Measurements from ENCODE around the gene SLC9A3. TPM values are rescaled to one million over a fixed set of nuclear protein-coding genes. Genes with fewer than 3 reads are reported as not detected.

Gene SLC9A3
- total RNA-seq, 2 experiments from 2014 or later = 2.3 to 2.5 TPM

DNA sequence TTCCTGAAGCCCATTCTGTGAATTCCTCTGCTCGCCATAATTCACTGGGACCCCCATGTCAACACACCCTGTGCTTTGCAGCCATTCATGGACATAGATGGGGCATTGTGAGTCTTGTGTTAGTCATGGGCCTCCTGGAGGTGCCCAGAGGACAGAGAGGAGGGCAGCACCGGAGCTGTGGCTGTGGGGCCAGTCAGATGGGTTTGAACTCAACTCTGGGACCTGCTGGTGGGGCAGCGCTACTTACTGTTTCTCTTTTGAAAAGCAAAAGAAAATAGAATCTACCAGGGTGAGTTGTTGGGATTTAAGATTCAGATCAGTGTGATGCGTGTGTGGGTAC, 92.6 kb downstream of the SLC9A3 start:
- ATAC-seq (ENCODE audit: poor library complexity) (no peak), DNase-seq (no peak)
- Mint-ChIP-seq H3K4me1 (ENCODE audit: low read depth) (no peaks in the 10 kb centered on the region), H3K36me3 (ENCODE audit: low read depth) (no peaks in the 10 kb centered on the region), H3K27ac (no peak overlapping the region), H3K27me3 (peaks cover 8% of the 10 kb centered on the region), H3K4me3 (no peak overlapping the region), H3K9me3 (no peaks in the 10 kb centered on the region)
- no peaks in the 10 kb centered on the region for H3K4me1 ChIP-seq (ENCODE audit: insufficient read depth, low read length)
- POLR2A ChIA-PET = no interaction called here
- peaks cover 0 to 4% of the 10 kb centered on the region in 2 experiments for H3K27me3 ChIP-seq (ENCODE audit: control insufficient read depth in 1 of 2, insufficient read depth in 2 of 2, low read length in 2 of 2)
- H3K36me3 ChIP-seq (ENCODE audit: insufficient read depth, low read length) = no peaks in the 10 kb centered on the region
- intact Hi-C loops (cut with DNase I, micrococcal nuclease) = loop anchor here in 1 of 2 experiments (2.0 kb wide), 1 partner anchor 243 kb away; no protein-coding TSS in a partner anchor
- H3K27ac ChIP-seq (ENCODE audit: low read depth in 1 of 2, low read length in 2 of 2) = no peak overlapping the region
- H3K4me3 ChIP-seq (ENCODE audit: low read length) = no peak overlapping the region
- TF ChIP-seq, protein P1, sequence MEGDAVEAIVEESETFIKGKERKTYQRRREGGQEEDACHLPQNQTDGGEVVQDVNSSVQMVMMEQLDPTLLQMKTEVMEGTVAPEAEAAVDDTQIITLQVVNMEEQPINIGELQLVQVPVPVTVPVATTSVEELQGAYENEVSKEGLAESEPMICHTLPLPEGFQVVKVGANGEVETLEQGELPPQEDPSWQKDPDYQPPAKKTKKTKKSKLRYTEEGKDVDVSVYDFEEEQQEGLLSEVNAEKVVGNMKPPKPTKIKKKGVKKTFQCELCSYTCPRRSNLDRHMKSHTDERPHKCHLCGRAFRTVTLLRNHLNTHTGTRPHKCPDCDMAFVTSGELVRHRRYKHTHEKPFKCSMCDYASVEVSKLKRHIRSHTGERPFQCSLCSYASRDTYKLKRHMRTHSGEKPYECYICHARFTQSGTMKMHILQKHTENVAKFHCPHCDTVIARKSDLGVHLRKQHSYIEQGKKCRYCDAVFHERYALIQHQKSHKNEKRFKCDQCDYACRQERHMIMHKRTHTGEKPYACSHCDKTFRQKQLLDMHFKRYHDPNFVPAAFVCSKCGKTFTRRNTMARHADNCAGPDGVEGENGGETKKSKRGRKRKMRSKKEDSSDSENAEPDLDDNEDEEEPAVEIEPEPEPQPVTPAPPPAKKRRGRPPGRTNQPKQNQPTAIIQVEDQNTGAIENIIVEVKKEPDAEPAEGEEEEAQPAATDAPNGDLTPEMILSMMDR (IDR thresholded peaks at IDR 0.05) = no peak
- no peaks in the 10 kb centered on the region for H3K9me3 ChIP-seq (ENCODE audit: control insufficient read depth in 1 of 2, insufficient read depth in 1 of 2, low read length in 2 of 2)
- CTCF ChIA-PET = interaction anchor here (0.5 kb wide), 1 partner anchor 10 kb away, joined by 7 read pairs; no protein-coding TSS in a partner anchor

DNA sequence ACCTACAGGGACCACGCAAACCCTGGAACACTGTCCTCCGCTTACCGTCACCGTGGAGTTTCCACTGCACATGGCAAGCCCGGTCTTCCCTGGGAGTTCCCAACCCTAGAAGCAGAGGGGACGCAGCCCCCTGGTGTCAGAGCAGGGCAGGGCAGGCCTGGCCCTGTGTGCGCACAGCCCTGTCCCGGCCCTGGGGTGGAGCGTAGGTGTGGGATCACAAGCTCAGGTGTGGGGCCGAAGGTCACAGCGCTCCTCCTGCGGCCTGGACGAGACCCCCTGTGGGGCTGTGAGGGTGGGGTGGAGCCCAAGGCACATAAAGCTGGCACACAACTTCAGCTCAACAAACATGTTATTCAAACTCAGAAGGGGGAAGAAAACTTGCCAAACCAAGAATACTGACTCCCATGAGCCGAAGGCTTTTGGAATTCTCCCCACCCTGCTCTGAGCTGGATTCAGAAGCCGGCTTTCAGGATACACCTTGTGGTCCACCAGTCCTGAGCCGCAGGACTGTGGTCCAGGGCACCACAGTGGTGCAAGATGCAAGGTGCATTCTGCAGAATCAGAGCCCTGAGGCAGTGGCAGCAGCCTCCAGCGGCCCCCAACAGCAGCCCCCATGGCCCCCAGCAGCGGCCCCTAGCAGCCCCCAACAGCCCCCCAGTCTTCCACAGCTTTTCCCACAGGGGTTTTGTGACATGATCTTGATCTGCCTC, 93.1 kb downstream of the SLC9A3 start:
- intact Hi-C loops (cut with DNase I, micrococcal nuclease) = loop anchor here in 1 of 2 experiments (2.0 kb wide), 1 partner anchor 242 kb away; no protein-coding TSS in a partner anchor
- no peaks in the 10 kb centered on the region for H3K4me1 Mint-ChIP-seq (ENCODE audit: low read depth)
- ATAC-seq (ENCODE audit: poor library complexity) = peak; percentile 71
- no peaks in the 10 kb centered on the region for H3K36me3 Mint-ChIP-seq (ENCODE audit: low read depth)
- Histone ChIP-seq H3K4me1 (ENCODE audit: insufficient read depth, low read length) (no peaks in the 10 kb centered on the region), H3K4me3 (ENCODE audit: low read length) (no peak overlapping the region), H3K27me3 (ENCODE audit: control insufficient read depth in 1 of 2, insufficient read depth in 2 of 2, low read length in 2 of 2) (peaks cover 0 to 4% of the 10 kb centered on the region in 2 experiments), H3K9me3 (ENCODE audit: control insufficient read depth in 1 of 2, insufficient read depth in 1 of 2, low read length in 2 of 2) (no peaks in the 10 kb centered on the region), H3K27ac (ENCODE audit: low read depth in 1 of 2, low read length in 2 of 2) (no peak overlapping the region), H3K36me3 (ENCODE audit: insufficient read depth, low read length) (no peaks in the 10 kb centered on the region)
- peak in 8 of 14 experiments; percentile 11 to 62 (median 34) for DNase-seq
- no peaks in the 10 kb centered on the region for H3K9me3 Mint-ChIP-seq
- ChIA-PET POLR2A (no interaction called here), CTCF (interaction anchor here (0.5 kb wide), 1 partner anchor 10 kb away, joined by 7 read pairs; no protein-coding TSS in a partner anchor)
- TF ChIP-seq, protein P1 (IDR thresholded peaks at IDR 0.05) = peak; percentile 55
- H3K27me3 Mint-ChIP-seq = peaks cover 6% of the 10 kb centered on the region
- H3K27ac Mint-ChIP-seq = no peak overlapping the region
- no peak overlapping the region for H3K4me3 Mint-ChIP-seq

DNA sequence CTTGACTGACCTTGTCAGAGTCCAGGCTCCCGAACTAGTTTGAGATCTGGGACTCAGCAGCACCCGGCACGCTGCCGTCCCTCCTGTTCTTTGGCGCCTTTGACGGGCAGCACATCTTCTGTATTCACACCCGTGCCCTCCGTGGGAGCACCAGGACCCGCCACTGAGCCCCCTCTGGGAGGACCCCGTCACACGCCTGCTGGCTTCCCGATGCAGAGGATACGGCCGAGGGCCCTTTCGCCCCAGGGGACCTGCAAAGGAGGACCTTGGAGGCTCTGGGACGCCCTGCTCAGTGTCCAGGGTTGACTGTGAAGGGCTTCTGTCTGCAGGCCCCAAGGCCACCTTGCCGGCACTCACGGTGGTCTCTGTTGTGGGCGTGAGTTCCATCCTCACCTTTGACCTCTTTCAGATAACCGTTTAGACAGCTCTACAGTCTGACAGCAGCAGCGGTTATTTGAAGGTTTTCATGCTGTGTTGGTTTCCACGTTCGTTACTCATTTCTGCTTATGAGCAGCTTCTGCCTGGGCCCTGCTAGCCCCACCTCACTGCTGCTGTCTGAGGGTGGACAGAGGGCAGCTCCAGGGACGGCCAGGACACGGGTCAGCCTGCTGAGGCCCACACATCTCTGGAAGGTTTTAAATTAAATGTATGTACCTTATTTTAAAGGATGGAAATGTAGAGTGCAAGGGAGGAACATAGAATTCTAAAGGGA, 93.9 kb downstream of the SLC9A3 start:
- no peak for ATAC-seq (ENCODE audit: poor library complexity)
- intact Hi-C loops (cut with DNase I, micrococcal nuclease) = loop anchor here in 1 of 2 experiments (2.0 kb wide), 1 partner anchor 242 kb away; no protein-coding TSS in a partner anchor
- Histone ChIP-seq H3K36me3 (ENCODE audit: insufficient read depth, low read length) (no peaks in the 10 kb centered on the region), H3K9me3 (ENCODE audit: control insufficient read depth in 1 of 2, insufficient read depth in 1 of 2, low read length in 2 of 2) (no peaks in the 10 kb centered on the region), H3K4me3 (ENCODE audit: low read length) (no peak overlapping the region), H3K27me3 (ENCODE audit: control insufficient read depth in 1 of 2, insufficient read depth in 2 of 2, low read length in 2 of 2) (peaks cover 0 to 4% of the 10 kb centered on the region in 2 experiments), H3K4me1 (ENCODE audit: insufficient read depth, low read length) (no peaks in the 10 kb centered on the region), H3K27ac (ENCODE audit: low read depth in 1 of 2, low read length in 2 of 2) (no peak overlapping the region)
- Mint-ChIP-seq H3K36me3 (ENCODE audit: low read depth) (no peaks in the 10 kb centered on the region), H3K27me3 (peaks cover 5% of the 10 kb centered on the region), H3K4me1 (ENCODE audit: low read depth) (no peaks in the 10 kb centered on the region), H3K9me3 (no peaks in the 10 kb centered on the region), H3K4me3 (no peak overlapping the region), H3K27ac (no peak overlapping the region)
- no peak for DNase-seq
- TF ChIP-seq, protein P1 (IDR thresholded peaks at IDR 0.05) = no peak
- POLR2A ChIA-PET = no interaction called here
- CTCF ChIA-PET = no interaction called here
